HG03066 (cell line): ENCODE results near the gene DEFB132.

Experiments
- ATAC-seq: cut with Tn5 transposase; IDR thresholded peaks from one replicate; pipeline ENCODE4 v1.9.1; 2021; ENCODE audit warnings: low read depth; ENCODE audit not compliant: unreplicated experiment

DEFB132 gene

GRCh38 chr20:295804-296203, 38.3 kb downstream of the DEFB132 start:
- ATAC-seq: no peak

GRCh38 chr20:297098-297924, 39.8 kb downstream of the DEFB132 start, which contains the start of gene ZCCHC3:
Gene ZCCHC3 (plus strand): TSS chr20:297570. CDS start chr20:297587, 17 bp downstream.
- peak; percentile 75 for ATAC-seq

- ATAC-seq: peak; percentile 23
Measured at GRCh38 chr20:297925-298775, 40.6 kb downstream of the DEFB132 start.

- ATAC-seq: no peak
Measured at GRCh38 chr20:298776-299391, 41.4 kb downstream of the DEFB132 start.

- no peak for ATAC-seq
Measured at GRCh38 chr20:300345-300990, 42.9 kb downstream of the DEFB132 start.

GRCh38 chr20:301886-302848, 44.6 kb downstream of the DEFB132 start:
- ATAC-seq: no peak

GRCh38 chr20:305745-306144, 48.2 kb downstream of the DEFB132 start:
- ATAC-seq: no peak

GRCh38 chr20:308427-309038, 51.0 kb downstream of the DEFB132 start:
- no peak for ATAC-seq

GRCh38 chr20:309306-309840, 51.8 kb downstream of the DEFB132 start:
- ATAC-seq: no peak

GRCh38 chr20:309841-310644, 52.5 kb downstream of the DEFB132 start:
- peak; percentile 99 for ATAC-seq

GRCh38 chr20:310645-311044, 53.1 kb downstream of the DEFB132 start:
- ATAC-seq: no peak
